Transverse colon (tissue), 4 donors: ENCODE measurements around the gene IER2.
"Not testable (repeated sequence)": the region's sequence is repeated elsewhere in the genome, so short reads cannot be mapped to it uniquely, and the experiment has no call there.

ENCODE experiments used
- EP300 ChIP-seq: sonication (generic); formaldehyde crosslinking; IDR thresholded peaks from one replicate; pipeline ENCODE4 v1.6.1; 2017; ENCODE audit warnings: antibody characterized with exemption, low read depth
- POLR2A ChIP-seq: fragments of 450-650 bp; IDR thresholded peaks from one replicate; pipeline ENCODE4 v1.6.1; 2016; ENCODE audit warnings: antibody characterized with exemption, mild to moderate bottlenecking, moderate library complexity
- POLR2AphosphoS5 ChIP-seq, 3 donors: sonication (generic); formaldehyde crosslinking; IDR thresholded peaks; one replicate each; pipeline ENCODE4 v1.6.1; 2016; ENCODE audit warnings: antibody characterized with exemption in 3 of 3
- TF ChIP-seq, protein P1 (sequence below), 5 experiments: fragments of 200-600 bp in 3 of 5; fragments of 450-650 bp in 2 of 5; sonication (generic) in 3 of 5; IDR thresholded peaks; 1 replicate in 2 of 5; 2 replicates in 3 of 5; pipeline ENCODE4 v1.5.1; 2016 to 2017; ENCODE audit warnings: antibody characterized with exemption in 5 of 5, inconsistent platforms in 3 of 5, mild to moderate bottlenecking in 2 of 5, moderate library complexity in 1 of 5

DNA sequence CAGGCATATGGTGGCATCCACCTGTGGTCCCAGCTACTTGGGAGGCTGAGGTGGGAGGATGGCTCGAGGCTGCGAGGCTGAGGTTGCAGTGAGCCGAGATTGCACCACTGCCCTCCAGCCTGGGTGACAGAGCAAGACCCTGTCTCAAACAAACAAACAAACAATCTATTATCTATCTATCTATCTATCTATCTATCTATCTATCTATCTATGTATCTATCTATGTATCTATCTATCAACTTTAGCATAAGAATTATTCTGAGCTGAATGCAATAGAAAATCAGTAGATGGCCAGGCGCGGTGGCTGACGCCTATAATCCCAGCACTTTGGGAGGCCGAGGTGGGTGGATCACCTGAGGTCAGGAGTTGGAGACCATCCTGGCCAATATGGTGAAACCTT, 51.9 kb downstream of the IER2 start:
- TF ChIP-seq, protein P1, sequence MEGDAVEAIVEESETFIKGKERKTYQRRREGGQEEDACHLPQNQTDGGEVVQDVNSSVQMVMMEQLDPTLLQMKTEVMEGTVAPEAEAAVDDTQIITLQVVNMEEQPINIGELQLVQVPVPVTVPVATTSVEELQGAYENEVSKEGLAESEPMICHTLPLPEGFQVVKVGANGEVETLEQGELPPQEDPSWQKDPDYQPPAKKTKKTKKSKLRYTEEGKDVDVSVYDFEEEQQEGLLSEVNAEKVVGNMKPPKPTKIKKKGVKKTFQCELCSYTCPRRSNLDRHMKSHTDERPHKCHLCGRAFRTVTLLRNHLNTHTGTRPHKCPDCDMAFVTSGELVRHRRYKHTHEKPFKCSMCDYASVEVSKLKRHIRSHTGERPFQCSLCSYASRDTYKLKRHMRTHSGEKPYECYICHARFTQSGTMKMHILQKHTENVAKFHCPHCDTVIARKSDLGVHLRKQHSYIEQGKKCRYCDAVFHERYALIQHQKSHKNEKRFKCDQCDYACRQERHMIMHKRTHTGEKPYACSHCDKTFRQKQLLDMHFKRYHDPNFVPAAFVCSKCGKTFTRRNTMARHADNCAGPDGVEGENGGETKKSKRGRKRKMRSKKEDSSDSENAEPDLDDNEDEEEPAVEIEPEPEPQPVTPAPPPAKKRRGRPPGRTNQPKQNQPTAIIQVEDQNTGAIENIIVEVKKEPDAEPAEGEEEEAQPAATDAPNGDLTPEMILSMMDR (IDR thresholded peaks at IDR 0.05) = not testable (repeated sequence)
- not testable (repeated sequence) for TF ChIP-seq POLR2A; EP300; POLR2AphosphoS5 (IDR thresholded peaks at IDR 0.05)
